SK-N-SH (cell line): ENCODE measurements around the gene LIPG. TPM values are rescaled to one million over a fixed set of nuclear protein-coding genes. Genes with fewer than 3 reads are reported as not detected.

ENCODE experiments used
- CTCF ChIA-PET: fragments of 300-600, 350-600 bp; formaldehyde crosslinking; extraction: SDS; loops from one replicate; lab custom pipeline; 2021; lab: Yijun Ruan, JAX
- POLR2A ChIA-PET: fragments of 350-600 bp; sonication (Branson Sonifier 250); formaldehyde crosslinking; extraction: SDS; loops from one replicate; lab custom pipeline; 2020; ENCODE audit warnings: antibody characterized with exemption, inconsistent platforms; lab: Yijun Ruan, JAX
- DNase-seq: peaks from one replicate; pipeline ENCODE4 v3.0.0; 2012
- H2AFZ ChIP-seq: fragments of 200-600 bp; sonication (generic); 2 replicates; pipeline ENCODE4 v1.8.1; 2016; ENCODE audit warnings: antibody characterized with exemption, mild to moderate bottlenecking, low read depth
- H3F3A ChIP-seq: fragments of 200-600 bp; sonication (generic); replicated peaks from 2 replicates; pipeline ENCODE3; 2016; ENCODE audit warnings: antibody characterized with exemption, mild to moderate bottlenecking; ENCODE audit not compliant: insufficient read depth
- H3K27ac ChIP-seq, 2 experiments: fragments of 200-500 bp in 1 of 2; fragments of 200-600 bp in 1 of 2; sonication (Bioruptor generic) in 1 of 2; sonication (generic), shearing (Covaris generic) in 1 of 2; 2 replicates each; pipeline versions ENCODE4 v1.5.1 to v1.6.1; 2014 to 2016; ENCODE audit warnings: low read depth in 2 of 2, inconsistent platforms in 1 of 2, low read length in 1 of 2, mild to moderate bottlenecking in 1 of 2, mixed read lengths in 1 of 2
- H3K27me3 ChIP-seq: fragments of 200-600 bp; sonication (generic), shearing (Covaris generic); 2 replicates; pipeline ENCODE4 v1.6.1; 2016; ENCODE audit warnings: mixed run types; ENCODE audit not compliant: insufficient read depth
- H3K36me3 ChIP-seq, 2 experiments: fragments of 200-500 bp in 1 of 2; fragments of 200-600 bp in 1 of 2; sonication (Bioruptor generic) in 1 of 2; sonication (generic) in 1 of 2; replicated peaks in 1 of 2; 2 replicates each; pipeline versions ENCODE3 to v1.5.1; 2014 to 2016; ENCODE audit warnings: low read length in 1 of 2, mild to moderate bottlenecking in 1 of 2; ENCODE audit not compliant: insufficient read depth in 2 of 2, control insufficient read depth in 1 of 2
- H3K4me1 ChIP-seq, 2 experiments: fragments of 200-500 bp in 1 of 2; fragments of 200-600 bp in 1 of 2; sonication (Bioruptor generic) in 1 of 2; sonication (generic), shearing (Covaris generic) in 1 of 2; 2 replicates each; pipeline versions ENCODE4 v1.5.1 to v1.6.1; 2014 to 2016; ENCODE audit warnings: low read depth in 1 of 2, low read length in 1 of 2, mixed run types in 1 of 2; ENCODE audit not compliant: insufficient read depth in 2 of 2, control insufficient read depth in 1 of 2
- H3K4me2 ChIP-seq: fragments of 200-600 bp; sonication (generic), shearing (Covaris generic); 2 replicates; pipeline ENCODE4 v1.6.1; 2017; ENCODE audit warnings: mixed run types
- H3K4me3 ChIP-seq, 2 experiments: fragments of 200-500 bp in 1 of 2; fragments of 200-600 bp in 1 of 2; sonication (Bioruptor generic) in 1 of 2; sonication (generic), shearing (Covaris generic) in 1 of 2; 2 replicates each; pipeline versions ENCODE4 v1.5.1 to v1.8.1; 2014 to 2016; ENCODE audit warnings: low read depth in 2 of 2, inconsistent platforms in 1 of 2, low read length in 1 of 2, mild to moderate bottlenecking in 1 of 2, mixed read lengths in 1 of 2, moderate library complexity in 1 of 2
- H3K79me2 ChIP-seq: fragments of 200-600 bp; sonication (generic); 2 replicates; pipeline ENCODE4 v1.8.1; 2017; ENCODE audit warnings: mild to moderate bottlenecking; ENCODE audit not compliant: insufficient read depth
- H3K9ac ChIP-seq: fragments of 200-600 bp; sonication (generic); 2 replicates; pipeline ENCODE4 v1.6.1; 2017; ENCODE audit warnings: mixed run types
- H3K9me2 ChIP-seq: fragments of 200-600 bp; sonication (generic); 2 replicates; pipeline ENCODE4 v1.6.1; 2017; ENCODE audit warnings: mixed run types
- H3K9me3 ChIP-seq: fragments of 200-600 bp; sonication (generic); 2 replicates; pipeline ENCODE4 v1.6.1; 2017; ENCODE audit warnings: mixed run types, mild to moderate bottlenecking, moderate library complexity
- H4K20me1 ChIP-seq: fragments of 200-600 bp; sonication (generic); 2 replicates; pipeline ENCODE4 v1.6.1; 2017; ENCODE audit warnings: mild to moderate bottlenecking, mixed run types; ENCODE audit not compliant: insufficient read depth
- CTCF ChIP-seq: fragments of 200-600 bp; sonication (generic); IDR thresholded peaks from 2 replicates; pipeline ENCODE4 v1.6.1; 2017; ENCODE audit warnings: antibody characterized with exemption, mild to moderate bottlenecking, moderate library complexity
- EP300 ChIP-seq, 2 experiments: IDR thresholded peaks; 2 replicates each; pipeline versions ENCODE4 v1.4.0 to v1.6.1; 2012; ENCODE audit warnings: borderline replicate concordance in 1 of 2, low read depth in 1 of 2, low read length in 1 of 2
- EZH2phosphoT487 ChIP-seq: fragments of 200-600 bp; sonication (generic); IDR thresholded peaks from 2 replicates; pipeline ENCODE4 v1.6.1; 2017; ENCODE audit warnings: low read depth, mixed run types, mild to moderate bottlenecking, antibody characterized with exemption, moderate library complexity, borderline replicate concordance
- FOXJ3 ChIP-seq: sonication (generic); formaldehyde crosslinking; IDR thresholded peaks from 2 replicates; pipeline ENCODE4 v1.5.1; 2020; ENCODE audit warnings: mild to moderate bottlenecking, missing genetic modification reagents
- FOXM1 ChIP-seq: IDR thresholded peaks from 2 replicates; pipeline ENCODE4 v1.4.0; 2012; ENCODE audit warnings: low read depth, mild to moderate bottlenecking
- GABPA ChIP-seq: IDR thresholded peaks from 2 replicates; pipeline ENCODE4 v1.4.0; 2012; ENCODE audit warnings: low read depth, mild to moderate bottlenecking
- IRF3 ChIP-seq: fragments of 150-350 bp; IDR thresholded peaks from 2 replicates; pipeline ENCODE4 v1.6.1; 2016; ENCODE audit warnings: mild to moderate bottlenecking, low read depth, low read length
- JUND ChIP-seq: IDR thresholded peaks from 2 replicates; pipeline ENCODE4 v1.4.0; 2012
- MEF2A ChIP-seq: IDR thresholded peaks from 2 replicates; pipeline ENCODE4 v1.4.0; 2012; ENCODE audit warnings: low read depth, borderline replicate concordance
- NFIC ChIP-seq: IDR thresholded peaks from 2 replicates; pipeline ENCODE4 v1.4.0; 2012; ENCODE audit warnings: borderline replicate concordance
- RAD21 ChIP-seq: IDR thresholded peaks from 2 replicates; pipeline ENCODE4 v1.6.1; 2012; ENCODE audit warnings: mild to moderate bottlenecking, low read length
- RXRA ChIP-seq: IDR thresholded peaks from 2 replicates; pipeline ENCODE4 v1.4.0; 2012; ENCODE audit warnings: low read depth, mild to moderate bottlenecking, borderline replicate concordance
- SIN3A ChIP-seq: IDR thresholded peaks from 2 replicates; pipeline ENCODE4 v1.6.1; 2012; ENCODE audit warnings: low read depth, mild to moderate bottlenecking, low read length, moderate library complexity, borderline replicate concordance
- SMC3 ChIP-seq: IDR thresholded peaks from 2 replicates; pipeline ENCODE4 v1.6.1; 2012; ENCODE audit warnings: low read depth, low read length, improper control_type of control experiment
- TCF12 ChIP-seq: IDR thresholded peaks from 2 replicates; pipeline ENCODE4 v1.4.0; 2012
- USF1 ChIP-seq: IDR thresholded peaks from 2 replicates; pipeline ENCODE4 v1.4.0; 2012; ENCODE audit warnings: low read depth, borderline replicate concordance
- YY1 ChIP-seq: IDR thresholded peaks from 2 replicates; pipeline ENCODE4 v1.4.0; 2012; ENCODE audit warnings: low read depth, mild to moderate bottlenecking
- ZBTB33 ChIP-seq: IDR thresholded peaks from 2 replicates; pipeline ENCODE4 v1.4.0; 2012; ENCODE audit warnings: low read depth, borderline replicate concordance
- WGBS: methylation state at CpG from one replicate; pipeline ENCODE4 v1.1.6; 2017; ENCODE audit warnings: low lambda C conversion rate; 5-methylcytosine and 5-hydroxymethylcytosine counted together
- polyA plus RNA-seq, 3 experiments: library from polyadenylated mRNA; depleted of rRNA; stranded (reverse); fragments of >200 nt; gene quantifications; 2 replicates each; pipeline ENCODE4 v1.2.3, GENCODE V29; 2012

Gene LIPG
- polyA plus RNA-seq, 1 of the 3 experiments (the other 2 are of a cell fraction), result 3.2 TPM

GRCh38 chr18:49613641-49614151 is 51.8 kb downstream of the LIPG start:
- POLR2A ChIA-PET, result no interaction called here
- Histone ChIP-seq H3K4me1 (0 out of 4 replicates have a peak, but pooled peaks cover 0 to 5% of the 10 kb centered on the region in 2 experiments), H2AFZ (no peak overlapping the region), H3K9ac (no peak overlapping the region), H3K36me3 (no peaks in the 10 kb centered on the region), H3K79me2 (no peaks in the 10 kb centered on the region), H3K4me2 (no peak overlapping the region), H3K9me3 (no peaks in the 10 kb centered on the region), H4K20me1 (no peaks in the 10 kb centered on the region), H3F3A (no peaks in the 10 kb centered on the region), H3K9me2 (no peaks in the 10 kb centered on the region), H3K27me3 (no peaks in the 10 kb centered on the region), H3K27ac (no peak overlapping the region), H3K4me3 (no peak overlapping the region)
- WGBS, result 85% methylated on average over 5 of the region's 5 CpGs
- no peak for DNase-seq
- TF ChIP-seq SIN3A (no peak), IRF3 (no peak), RAD21 (no peak), YY1 (no peak), NFIC (no peak), SMC3 (no peak), ZBTB33 (no peak), JUND (no peak), CTCF (no peak), MEF2A (no peak), RXRA (no peak), TCF12 (no peak), FOXM1 (no peak), EP300 (IDR thresholded peaks at IDR 0.05; ENCODE audit: borderline replicate concordance in 1 of 2, low read depth in 1 of 2, low read length in 1 of 2) (no peak), USF1 (no peak), EZH2phosphoT487 (no peak), FOXJ3 (CRISPR knock-in tag) (no peak), GABPA (no peak)
- CTCF ChIA-PET, result interaction anchor here (1.5 kb wide), 1 partner anchor 54 kb away, joined by 3 read pairs; no protein-coding TSS in a partner anchor
